ACHN (cell line): ENCODE measurements around the gene DYNC1I1.

Source experiments
- DNase-seq: peaks from one replicate; pipeline ENCODE4 v3.0.0-alpha.2; 2015
- in situ Hi-C: cut with HindIII; loops from 2 replicates; pipeline ENCODE4 v1.10.0; 2017; ENCODE audit warnings: low sequenced_read_pairs, low pct_ligation_motif_present, low pct_unique_long_range_greater_than_20kb

Gene DYNC1I1

DNA sequence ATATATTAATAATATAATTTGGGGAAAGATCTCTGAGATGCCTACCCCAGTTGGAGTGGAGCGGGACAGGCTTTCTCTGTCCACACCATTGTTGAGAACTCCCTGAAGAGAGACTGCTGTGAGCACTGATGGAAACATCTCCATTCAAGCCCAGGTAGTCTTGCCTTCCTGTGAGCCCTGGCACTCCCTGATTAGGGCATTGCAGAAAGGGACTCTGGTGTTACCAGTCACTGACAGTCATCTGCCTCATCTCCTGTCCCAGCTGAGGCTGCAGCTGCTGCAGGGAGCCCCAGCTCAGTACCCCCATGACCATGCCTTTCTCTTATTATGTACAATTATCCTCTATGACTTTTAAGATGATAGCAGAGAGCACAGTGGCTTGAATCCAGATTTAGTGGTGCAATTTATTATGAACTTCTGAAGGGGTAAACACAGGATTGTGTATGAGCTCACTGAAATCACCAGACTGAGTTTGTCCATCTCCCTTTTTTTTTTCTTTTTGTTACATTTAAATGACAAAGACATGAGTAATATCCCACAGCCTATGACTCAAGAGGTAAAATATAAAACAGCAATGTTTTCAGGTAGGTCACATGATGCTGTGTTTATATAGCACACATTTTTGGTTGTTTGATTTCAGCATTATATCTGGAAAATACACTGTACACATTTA, 312.7 kb downstream of the DYNC1I1 start:
- in situ Hi-C loops: no loop called here
- DNase-seq: peak; percentile 63

DNA sequence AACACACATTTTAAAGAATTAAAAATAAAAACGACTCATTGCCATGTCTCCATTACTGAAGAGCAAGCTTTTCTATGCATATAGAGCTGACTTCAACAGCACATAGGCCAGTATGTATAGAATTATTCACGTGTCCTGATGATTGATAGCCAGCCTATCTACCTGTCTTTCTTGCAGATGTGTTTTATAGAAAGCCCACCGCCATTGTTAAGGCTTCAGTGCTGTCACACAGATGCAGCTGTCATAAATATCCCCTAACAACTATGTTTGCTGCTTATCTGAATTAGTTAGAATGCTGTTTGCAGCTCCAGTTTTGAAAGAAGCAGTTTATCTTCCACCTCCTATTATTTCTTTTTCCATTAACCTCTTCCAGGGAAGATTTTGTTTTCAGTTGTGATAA, 313.6 kb downstream of the DYNC1I1 start:
- in situ Hi-C loops: no loop called here
- DNase-seq: no peak

DNA sequence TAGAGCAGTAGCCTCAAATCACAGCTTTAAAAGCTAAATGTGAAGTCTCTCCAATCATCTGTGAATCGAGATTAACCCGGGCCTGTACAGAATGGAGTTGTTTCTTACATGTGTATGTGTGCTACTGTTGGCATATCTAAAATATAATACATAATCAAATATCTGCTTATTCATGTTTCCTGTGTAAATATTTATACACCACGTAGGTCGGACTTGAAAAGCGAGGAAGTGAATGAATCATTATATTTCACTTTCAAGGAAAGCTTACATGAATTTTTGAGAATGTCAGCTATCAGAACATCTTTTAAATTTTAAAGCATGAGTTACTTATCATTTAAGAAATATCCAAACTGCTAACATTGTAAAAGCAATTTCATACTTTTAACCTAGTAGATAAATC, 316.2 kb downstream of the DYNC1I1 start:
- in situ Hi-C loops: no loop called here
- no peak for DNase-seq

DNA sequence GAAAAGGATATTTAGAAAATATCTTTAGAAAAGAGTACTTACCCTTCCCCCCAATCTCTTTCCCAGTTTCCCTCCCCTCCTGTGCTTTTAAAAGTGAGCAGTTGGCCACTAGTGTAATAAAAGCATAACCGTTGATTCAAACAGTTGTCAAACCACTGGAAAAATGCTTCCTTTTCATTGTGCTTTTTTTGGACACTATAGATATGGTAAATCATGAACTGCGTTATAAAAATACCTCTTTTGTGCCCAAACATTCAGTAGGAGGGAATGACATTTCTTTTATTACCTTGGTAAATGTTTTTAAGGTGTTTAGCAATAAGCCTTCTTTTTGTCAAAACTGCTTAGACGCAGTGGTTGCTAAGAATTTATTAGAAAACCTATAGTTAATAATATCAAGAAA, 317.2 kb downstream of the DYNC1I1 start:
- no peak for DNase-seq
- in situ Hi-C loops: no loop called here

DNA sequence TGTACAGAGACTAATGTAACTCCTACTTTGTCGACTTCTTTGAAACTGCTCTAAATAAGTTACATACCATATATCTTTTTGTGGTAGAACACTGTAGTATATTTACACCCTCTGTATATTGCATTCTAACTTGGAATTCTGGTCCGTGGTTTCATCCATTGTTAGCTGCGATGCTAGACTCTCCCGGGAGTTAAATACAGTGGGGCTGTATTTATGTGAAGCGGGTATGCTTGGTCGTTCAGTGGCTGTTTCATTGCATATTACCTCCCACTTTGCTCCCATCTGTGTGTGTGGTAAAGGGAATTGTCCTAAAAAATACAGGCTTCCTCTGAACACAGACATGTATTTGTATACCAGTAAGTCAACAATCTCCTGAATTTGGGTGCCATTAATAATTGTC, 318.4 kb downstream of the DYNC1I1 start:
- in situ Hi-C loops: no loop called here
- DNase-seq: no peak

DNA sequence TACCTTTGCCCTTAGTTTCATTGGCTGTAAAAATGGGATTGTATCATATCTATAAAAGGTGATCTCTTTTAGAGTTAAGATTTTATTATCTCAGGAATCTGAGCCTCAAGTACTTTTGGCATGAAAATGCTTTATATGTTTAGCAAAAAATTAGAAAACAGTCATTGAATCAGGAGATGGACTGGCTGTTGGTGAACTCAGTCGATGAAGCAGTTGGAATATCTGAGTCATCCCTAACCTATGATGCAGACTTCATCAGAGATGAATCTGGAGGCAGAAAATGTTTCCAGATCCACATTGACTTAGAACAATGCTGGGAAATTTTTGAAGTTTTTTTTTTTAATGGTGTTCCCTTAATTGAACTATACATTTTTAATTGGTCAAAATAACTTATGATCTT, 321.1 kb downstream of the DYNC1I1 start:
- DNase-seq: peak; percentile 57
- in situ Hi-C loops: no loop called here

- in situ Hi-C loops: no loop called here
- DNase-seq: no peak
Observed at GRCh38 chr7:96097835-96098234, 325.5 kb downstream of the DYNC1I1 start.

DNA sequence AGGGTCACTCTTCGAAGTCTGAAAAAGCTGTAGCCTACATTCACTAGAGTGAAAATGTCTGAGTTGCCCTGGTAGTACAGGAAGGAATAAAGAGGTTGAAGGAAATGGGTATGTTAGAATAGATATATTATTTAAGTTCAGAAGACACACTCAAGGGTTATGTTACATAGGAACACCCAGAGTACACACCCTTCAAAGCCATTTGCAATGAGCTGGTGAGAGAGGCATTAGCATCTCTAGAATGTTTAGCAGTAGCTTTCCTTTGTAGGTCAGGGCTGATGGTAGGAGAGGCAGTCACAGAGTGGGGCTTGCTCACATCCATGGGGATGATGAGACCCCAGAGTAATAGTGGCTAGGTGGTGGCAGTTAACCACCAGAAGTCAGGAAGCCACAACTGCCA, 328.4 kb downstream of the DYNC1I1 start:
- in situ Hi-C loops: no loop called here
- no peak for DNase-seq

- in situ Hi-C loops: no loop called here
- DNase-seq: no peak
Observed at GRCh38 chr7:96102096-96102811, 329.9 kb downstream of the DYNC1I1 start.

- in situ Hi-C loops: no loop called here
- DNase-seq: no peak
Observed at GRCh38 chr7:96104984-96105383, 332.6 kb downstream of the DYNC1I1 start.

GRCh38 chr7:96111405-96111804, 339.1 kb downstream of the DYNC1I1 start:
- in situ Hi-C loops: no loop called here
- no peak for DNase-seq

DNA sequence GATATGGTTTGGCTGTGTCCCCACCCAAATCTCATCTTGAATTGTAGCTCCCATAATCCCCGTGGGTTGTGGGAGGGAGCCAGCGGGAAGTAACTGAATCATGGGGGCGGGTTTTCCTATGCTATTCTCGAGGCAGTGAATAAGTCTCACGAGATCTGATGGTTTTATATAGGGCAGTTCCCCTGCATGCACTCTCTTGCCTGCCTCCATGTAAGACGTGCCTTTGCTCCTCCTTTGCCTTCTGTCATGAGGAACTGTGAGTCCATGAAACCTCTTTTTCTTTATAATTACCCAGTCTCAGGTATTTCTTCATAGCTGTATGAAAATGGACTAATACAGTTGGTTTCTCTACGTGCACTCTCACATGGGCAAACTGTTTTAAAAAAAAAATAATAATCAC, 341.8 kb downstream of the DYNC1I1 start:
- in situ Hi-C loops: no loop called here
- no peak for DNase-seq

GRCh38 chr7:96116173-96116572, 343.8 kb downstream of the DYNC1I1 start:
- in situ Hi-C loops: no loop called here

DNA sequence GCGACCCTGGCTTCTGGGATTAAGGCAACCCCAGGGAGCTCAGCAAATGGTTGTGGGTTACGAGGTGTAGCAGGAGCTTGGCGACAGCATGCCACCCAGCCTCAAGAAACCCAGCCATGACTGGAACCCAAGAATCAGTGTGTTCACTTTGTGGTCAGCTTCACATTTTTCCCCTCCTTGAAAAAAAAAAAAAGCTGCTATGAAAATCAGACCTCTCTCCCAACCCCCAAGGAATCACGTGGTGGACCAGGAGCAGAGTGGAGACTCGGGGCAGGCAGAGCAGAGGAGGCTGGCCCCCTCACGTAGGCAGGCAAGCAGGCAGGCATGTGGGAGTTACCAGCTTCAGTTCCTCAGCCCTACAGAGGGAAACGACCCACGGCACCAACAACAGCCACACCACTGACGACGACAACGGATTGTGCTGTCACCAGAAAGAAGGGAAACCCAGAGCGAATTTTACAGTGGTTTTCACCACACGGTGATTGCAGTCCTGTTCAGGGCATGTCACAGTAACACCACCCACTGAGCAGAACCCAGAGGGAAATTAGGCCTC, 346.2 kb downstream of the DYNC1I1 start:
- in situ Hi-C loops: no loop called here
- DNase-seq: no peak

More at GRCh38 chr7:96116173-96116572, 343.8 kb downstream of the DYNC1I1 start:
- no peak for DNase-seq

DNA sequence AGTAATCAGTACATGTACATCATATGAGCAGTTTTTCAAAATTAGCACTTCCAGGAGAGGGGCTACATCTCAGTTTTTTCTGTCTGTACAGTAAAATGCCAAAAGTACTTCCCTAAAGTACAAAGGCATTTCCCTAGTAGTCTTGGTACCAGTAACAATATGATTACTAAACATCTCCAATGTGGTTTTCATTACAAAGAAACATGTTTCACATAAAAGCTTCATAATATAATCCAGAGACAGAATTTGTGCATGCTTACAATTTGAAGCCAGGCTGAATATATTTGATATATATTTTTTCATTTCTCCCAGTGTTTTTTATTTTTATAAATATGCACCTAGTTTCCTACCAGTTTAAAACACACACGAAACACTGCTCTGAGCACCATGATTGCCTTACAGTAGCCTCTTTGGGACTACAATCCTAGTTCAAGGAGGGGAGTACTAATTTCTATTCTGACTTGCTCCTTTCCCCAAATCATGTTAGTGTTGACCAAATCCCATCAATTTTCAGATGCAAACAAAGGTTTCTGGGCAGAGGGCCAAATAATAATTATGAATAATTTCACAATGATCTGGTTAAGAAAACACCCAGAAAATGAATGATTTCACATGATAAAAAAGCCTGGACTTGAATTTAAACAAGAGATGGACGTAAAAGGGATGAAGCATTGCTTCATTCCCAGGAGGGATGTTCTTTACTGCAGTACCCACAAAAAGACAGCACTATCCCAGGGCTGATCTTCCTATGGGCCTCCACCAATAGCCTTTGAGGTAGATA, 348.3 kb downstream of the DYNC1I1 start:
- DNase-seq: no peak

DNA sequence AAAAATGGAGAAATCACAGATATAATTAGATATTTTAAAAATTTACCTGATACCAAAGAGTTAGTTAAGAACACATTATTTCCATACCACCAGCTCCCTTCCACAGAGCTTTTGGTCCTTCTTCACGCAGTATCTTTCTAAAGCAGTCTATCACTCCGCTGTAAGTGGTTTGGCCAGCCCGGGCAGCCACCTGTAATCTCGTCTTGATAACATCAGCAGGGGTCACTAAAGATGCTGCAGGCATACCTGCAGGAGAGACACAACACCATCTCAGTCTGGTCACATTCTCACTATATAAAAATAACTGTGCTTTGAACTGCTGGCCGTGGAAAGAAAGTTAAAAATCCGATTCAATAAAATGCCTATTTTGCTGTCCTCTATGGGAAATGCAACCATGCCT, 349.4 kb downstream of the DYNC1I1 start:
- DNase-seq: no peak
- in situ Hi-C loops: no loop called here

More for the DNA sequence above, 348.3 kb downstream of the DYNC1I1 start:
- in situ Hi-C loops: no loop called here

GRCh38 chr7:96122746-96123145, 350.4 kb downstream of the DYNC1I1 start:
- in situ Hi-C loops: no loop called here
- DNase-seq: no peak

- in situ Hi-C loops: no loop called here
- peak; percentile 55 for DNase-seq
Observed at GRCh38 chr7:96126382-96126781, 354.0 kb downstream of the DYNC1I1 start.

DNA sequence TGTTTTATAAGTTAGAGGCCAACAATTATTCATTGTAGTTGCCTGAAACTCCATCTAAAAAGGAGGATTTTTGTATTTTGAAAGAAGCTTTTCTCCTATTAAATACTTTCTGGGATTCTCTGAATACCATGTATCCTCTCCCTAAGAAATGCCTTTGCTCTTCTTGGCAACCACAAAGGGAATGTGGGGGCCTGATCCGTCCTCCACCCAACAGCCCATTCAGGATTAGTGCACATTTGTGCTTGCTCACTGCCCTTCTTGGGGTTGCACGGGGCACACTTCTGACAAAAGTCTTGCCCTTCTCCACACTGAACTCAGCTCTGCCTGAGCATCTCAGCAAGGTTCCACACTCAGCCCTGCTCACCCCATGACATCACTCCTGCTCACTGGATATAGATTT, 355.4 kb downstream of the DYNC1I1 start:
- DNase-seq: no peak
- in situ Hi-C loops: no loop called here
